Fibroblast of the conjunctiva (primary cell): ENCODE results near the gene COQ6.
"Not testable (repeated sequence)": the region's sequence is repeated elsewhere in the genome, so short reads cannot be mapped to it uniquely, and the experiment has no call there.

ENCODE experiments used
- DNase-seq: peaks from one replicate; pipeline ENCODE4 v3.0.0-alpha.2; 2010; ENCODE audit warnings: low read depth

Gene COQ6

GRCh38 chr14:73949752-73950734 is at the start of gene COQ6, which contains the start of gene FAM161B:
Gene COQ6, plus strand, starts transcription at chr14:73950302. Its CDS starts 31 bp downstream, at chr14:73950333.
Gene FAM161B, minus strand, starts transcription at chr14:73950094. Its CDS starts 68 bp downstream, at chr14:73950026.
- peak; percentile 89 for DNase-seq

GRCh38 chr14:73903028-73903427 is 47.1 kb upstream of the COQ6 start:
- no peak for DNase-seq

- no peak for DNase-seq
These were observed 40.4 kb upstream of the COQ6 start for GRCh38 chr14:73909681-73910080.

- no peak for DNase-seq
These were observed 36.8 kb upstream of the COQ6 start for GRCh38 chr14:73913256-73913655.

GRCh38 chr14:73916324-73916723 is 33.8 kb upstream of the COQ6 start:
- DNase-seq: no peak

- DNase-seq: not testable (repeated sequence)
These were observed 30.6 kb upstream of the COQ6 start for GRCh38 chr14:73919457-73919856.

GRCh38 chr14:73924337-73924736 is 25.8 kb upstream of the COQ6 start:
- no peak for DNase-seq

- no peak for DNase-seq
These were observed 14.4 kb upstream of the COQ6 start for GRCh38 chr14:73935666-73936065.

- no peak for DNase-seq
These were observed 13.6 kb upstream of the COQ6 start for GRCh38 chr14:73936548-73936947.

GRCh38 chr14:73937012-73937411 is 13.1 kb upstream of the COQ6 start:
- no peak for DNase-seq

- DNase-seq: no peak
These were observed 7.9 kb upstream of the COQ6 start for GRCh38 chr14:73942180-73942579.

GRCh38 chr14:73943083-73943482 is 7.0 kb upstream of the COQ6 start:
- DNase-seq: peak; percentile 52

GRCh38 chr14:73944432-73945158 is 5.5 kb upstream of the COQ6 start:
- no peak for DNase-seq

- DNase-seq: no peak
These were observed 4.9 kb upstream of the COQ6 start for GRCh38 chr14:73945159-73945670.

GRCh38 chr14:73953731-73954130 is 3.6 kb downstream of the COQ6 start:
- no peak for DNase-seq

GRCh38 chr14:73955674-73956073 is 5.6 kb downstream of the COQ6 start:
- DNase-seq: no peak

- no peak for DNase-seq
These were observed 8.5 kb downstream of the COQ6 start for GRCh38 chr14:73958591-73958990.

GRCh38 chr14:73961192-73961591 is 11.1 kb downstream of the COQ6 start:
- DNase-seq: no peak

- no peak for DNase-seq
These were observed 15.1 kb downstream of the COQ6 start for GRCh38 chr14:73965216-73965615.

GRCh38 chr14:73968885-73969284 is 18.8 kb downstream of the COQ6 start:
- no peak for DNase-seq

- no peak for DNase-seq
These were observed 23.4 kb downstream of the COQ6 start for GRCh38 chr14:73973497-73973896.

GRCh38 chr14:73976125-73976524 is 26.0 kb downstream of the COQ6 start:
- DNase-seq: no peak

- no peak for DNase-seq
These were observed 27.8 kb downstream of the COQ6 start for GRCh38 chr14:73977896-73978295.
